Lung (tissue), 12 donors: ENCODE data around the gene NUDT1. TPM values are rescaled to one million over a fixed set of nuclear protein-coding genes. Genes with fewer than 3 reads are reported as not detected.

Source experiments
- ATAC-seq: fragments of 200-7000 bp; cut with Tn5 transposase; one replicate; pipeline ENCODE4 v1.9.1; 2020; ENCODE audit warnings: moderate number of reproducible peaks; ENCODE audit not compliant: insufficient read depth, low FRiP score
- DNase-seq, 3 donors: peaks; one replicate each; pipeline ENCODE4 v3.0.0-alpha.2; 2013 to 2017
- H3K27ac ChIP-seq, 2 donors: one replicate each; pipeline ENCODE4 v1.5.1; 2013; ENCODE audit warnings: mild to moderate bottlenecking in 2 of 2, moderate library complexity in 2 of 2, control low read depth in 1 of 2, inconsistent platforms in 1 of 2, low read depth in 1 of 2, low read length in 1 of 2
- H3K27me3 ChIP-seq, 3 donors: one replicate each; pipeline ENCODE4 v1.5.1; 2013; ENCODE audit warnings: low read length in 2 of 3; ENCODE audit not compliant: control insufficient read depth in 3 of 3, insufficient read depth in 3 of 3
- H3K36me3 ChIP-seq, 4 donors: one replicate each; pipeline ENCODE4 v1.5.1; 2013; ENCODE audit warnings: low read length in 4 of 4, mild to moderate bottlenecking in 1 of 4, moderate library complexity in 1 of 4; ENCODE audit not compliant: control insufficient read depth in 4 of 4, insufficient read depth in 4 of 4
- H3K4me1 ChIP-seq, 5 donors: one replicate each; pipeline ENCODE4 v1.5.1; 2013; ENCODE audit warnings: low read length in 5 of 5, mild to moderate bottlenecking in 2 of 5, moderate library complexity in 1 of 5; ENCODE audit not compliant: control insufficient read depth in 5 of 5, insufficient read depth in 5 of 5
- H3K4me3 ChIP-seq: one replicate; pipeline ENCODE4 v1.5.1; 2013; ENCODE audit warnings: mild to moderate bottlenecking, control low read depth, moderate library complexity
- H3K9ac ChIP-seq, 2 donors: one replicate each; pipeline ENCODE4 v1.5.1; 2013; ENCODE audit warnings: low read length in 2 of 2, control low read depth in 1 of 2; ENCODE audit not compliant: insufficient read depth in 1 of 2
- H3K9me3 ChIP-seq, 4 donors: one replicate each; pipeline ENCODE4 v1.5.1; 2013; ENCODE audit warnings: low read length in 3 of 4, mild to moderate bottlenecking in 1 of 4, moderate library complexity in 1 of 4; ENCODE audit not compliant: control insufficient read depth in 4 of 4, insufficient read depth in 3 of 4
- WGBS, 2 donors: extraction: QIAGEN DNeasy Blood & Tissue Kit; methylation state at CpG; one replicate each; pipeline ENCODE4 v1.1.7; 2013; 5-methylcytosine and 5-hydroxymethylcytosine counted together
- polyA plus RNA-seq, 2 donors: library from polyadenylated mRNA; stranded (reverse); fragments of 200-250 nt; gene quantifications; one replicate each; pipeline ENCODE4 v1.2.1, GENCODE V29; 2013
- total RNA-seq, 2 donors: library from RNA; depleted of rRNA in 1 of 2; stranded (reverse); fragments of >200 nt in 1 of 2; gene quantifications; one replicate each; pipeline ENCODE4 v1.2.1, GENCODE V29; 2014 to 2021
- TF ChIP-seq, protein P1 (sequence below): IDR thresholded peaks from 2 replicates; pipeline ENCODE4 v1.5.1; 2012; ENCODE audit warnings: mild to moderate bottlenecking; ENCODE audit errors: control extremely low read depth, extremely low read depth
- donor health status: control.
- donor health status: control.
- donor health status: Bipolar disorder and iron deficiency.
- donor health status: healthy.
- donor health status: DM: yes; HTN: yes; CAD: no.

NUDT1 gene
- total and polyA plus RNA-seq, 4 donors: 9.3 to 24.7 (median 18.5) TPM

DNA sequence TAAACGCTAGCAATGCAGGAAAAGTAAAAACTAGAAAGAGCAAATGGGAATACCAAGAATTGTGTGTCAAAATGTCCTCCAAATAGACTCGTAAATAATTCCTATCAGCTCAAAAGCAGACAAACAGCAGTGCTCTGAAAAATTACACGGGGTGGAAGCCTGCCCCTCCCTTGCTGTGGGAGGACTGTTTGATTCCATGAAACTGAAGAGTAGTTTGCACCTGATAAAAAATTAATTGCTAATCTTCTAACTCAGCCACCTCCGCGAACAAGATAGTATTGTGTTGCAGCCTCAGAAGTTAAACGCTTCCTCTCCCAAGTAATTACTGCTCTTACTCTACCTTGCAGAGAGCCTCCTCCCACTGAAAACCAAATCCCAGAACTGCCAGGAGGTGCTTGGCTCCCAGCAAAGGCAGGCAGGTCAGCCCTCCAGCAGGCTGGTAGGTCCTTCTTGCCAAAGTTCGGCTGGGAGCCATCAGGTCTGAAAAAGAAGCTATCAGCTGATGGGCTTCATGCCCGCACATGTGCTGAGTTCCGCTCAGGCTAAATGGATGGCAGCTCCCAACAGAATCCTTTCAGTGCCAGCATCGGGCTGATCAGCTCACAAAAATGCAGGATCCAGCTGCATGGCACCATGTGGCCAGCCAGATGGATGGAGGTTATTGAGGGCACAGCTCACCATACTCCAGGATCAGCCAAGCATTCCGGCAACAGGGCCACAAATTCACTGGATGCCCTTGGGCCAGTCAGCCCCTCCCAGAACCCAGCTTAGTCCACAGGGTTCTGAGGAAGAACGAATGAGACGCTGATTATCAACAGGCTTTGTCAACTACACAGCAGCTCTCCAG lies 46.4 kb upstream of the NUDT1 start:
- no peak overlapping the region for H3K4me3 ChIP-seq
- no peak overlapping the region for H3K27ac ChIP-seq
- H3K4me1 ChIP-seq: no peaks in the 10 kb centered on the region
- peaks cover 0 to 28% (median 14%) of the 10 kb centered on the region in 4 donors for H3K36me3 ChIP-seq
- 95 to 96% methylated on average over 13 of the region's 13 CpGs for WGBS, 2 donors
- peaks cover 0 to 4% (median 0%) of the 10 kb centered on the region in 4 donors for H3K9me3 ChIP-seq
- no peak overlapping the region for H3K9ac ChIP-seq
- DNase-seq: peak in 1 of 3 donors; percentile 11
- no peaks in the 10 kb centered on the region for H3K27me3 ChIP-seq
- TF ChIP-seq, protein P1, sequence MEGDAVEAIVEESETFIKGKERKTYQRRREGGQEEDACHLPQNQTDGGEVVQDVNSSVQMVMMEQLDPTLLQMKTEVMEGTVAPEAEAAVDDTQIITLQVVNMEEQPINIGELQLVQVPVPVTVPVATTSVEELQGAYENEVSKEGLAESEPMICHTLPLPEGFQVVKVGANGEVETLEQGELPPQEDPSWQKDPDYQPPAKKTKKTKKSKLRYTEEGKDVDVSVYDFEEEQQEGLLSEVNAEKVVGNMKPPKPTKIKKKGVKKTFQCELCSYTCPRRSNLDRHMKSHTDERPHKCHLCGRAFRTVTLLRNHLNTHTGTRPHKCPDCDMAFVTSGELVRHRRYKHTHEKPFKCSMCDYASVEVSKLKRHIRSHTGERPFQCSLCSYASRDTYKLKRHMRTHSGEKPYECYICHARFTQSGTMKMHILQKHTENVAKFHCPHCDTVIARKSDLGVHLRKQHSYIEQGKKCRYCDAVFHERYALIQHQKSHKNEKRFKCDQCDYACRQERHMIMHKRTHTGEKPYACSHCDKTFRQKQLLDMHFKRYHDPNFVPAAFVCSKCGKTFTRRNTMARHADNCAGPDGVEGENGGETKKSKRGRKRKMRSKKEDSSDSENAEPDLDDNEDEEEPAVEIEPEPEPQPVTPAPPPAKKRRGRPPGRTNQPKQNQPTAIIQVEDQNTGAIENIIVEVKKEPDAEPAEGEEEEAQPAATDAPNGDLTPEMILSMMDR: no peak
- no peak for ATAC-seq

DNA sequence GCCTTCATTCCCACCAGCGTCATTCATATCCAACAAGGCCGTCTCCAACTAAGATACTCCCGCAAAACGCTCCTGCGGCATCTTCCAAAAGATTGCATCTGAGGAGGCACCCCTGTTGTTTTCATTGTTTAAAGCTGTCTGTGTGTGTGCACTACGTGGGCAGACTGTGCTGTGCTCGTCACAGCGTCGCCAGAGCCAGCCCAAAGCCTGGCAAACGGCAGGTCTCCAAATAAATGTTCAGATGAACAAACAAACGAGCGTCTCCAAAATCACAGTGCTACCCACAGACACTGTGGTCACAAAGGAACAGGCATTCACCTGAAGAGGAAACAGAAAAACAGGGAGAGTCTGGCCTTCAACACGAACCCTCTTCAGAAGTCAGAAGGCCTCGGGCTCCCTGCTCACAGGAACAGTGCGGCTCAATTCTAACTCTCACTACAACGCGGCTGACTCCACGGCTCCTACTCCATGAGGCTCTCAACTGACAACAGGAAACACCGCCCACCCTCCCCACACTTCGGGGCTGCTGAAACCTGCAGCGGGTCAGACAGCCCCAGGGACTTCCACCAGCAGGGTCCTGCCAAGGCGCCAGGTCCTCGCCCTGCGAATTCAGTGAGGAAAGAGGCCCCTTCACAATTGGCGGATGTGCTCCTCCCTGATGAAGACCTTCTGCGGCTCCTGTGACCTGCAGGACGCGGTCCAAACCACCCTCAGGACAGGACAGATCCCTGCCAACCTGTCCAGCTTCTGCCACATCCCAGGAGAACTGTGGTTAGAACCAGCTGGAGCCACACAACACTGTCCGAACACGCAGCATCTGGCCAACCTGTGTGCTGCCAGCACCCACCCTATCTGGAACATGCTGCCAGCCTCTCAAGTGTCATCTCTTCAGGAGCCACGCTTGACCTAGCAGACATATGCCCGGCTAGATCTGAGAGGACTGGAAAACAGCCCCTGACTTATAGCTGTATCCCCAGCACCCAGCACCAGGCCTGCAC lies 45.3 kb upstream of the NUDT1 start:
- Histone ChIP-seq H3K36me3 (peaks cover 0 to 33% (median 14%) of the 10 kb centered on the region in 4 donors), H3K27ac (no peak overlapping the region), H3K4me1 (peaks cover 0 to 2% (median 0%) of the 10 kb centered on the region in 5 donors), H3K9me3 (peaks cover 0 to 4% (median 0%) of the 10 kb centered on the region in 4 donors), H3K27me3 (no peaks in the 10 kb centered on the region), H3K4me3 (no peak overlapping the region), H3K9ac (no peak overlapping the region)
- DNase-seq (no peak), ATAC-seq (no peak)
- WGBS, 2 donors: 85 to 91% methylated on average over 32 of the region's 32 CpGs
- TF ChIP-seq, protein P1: no peak

DNA sequence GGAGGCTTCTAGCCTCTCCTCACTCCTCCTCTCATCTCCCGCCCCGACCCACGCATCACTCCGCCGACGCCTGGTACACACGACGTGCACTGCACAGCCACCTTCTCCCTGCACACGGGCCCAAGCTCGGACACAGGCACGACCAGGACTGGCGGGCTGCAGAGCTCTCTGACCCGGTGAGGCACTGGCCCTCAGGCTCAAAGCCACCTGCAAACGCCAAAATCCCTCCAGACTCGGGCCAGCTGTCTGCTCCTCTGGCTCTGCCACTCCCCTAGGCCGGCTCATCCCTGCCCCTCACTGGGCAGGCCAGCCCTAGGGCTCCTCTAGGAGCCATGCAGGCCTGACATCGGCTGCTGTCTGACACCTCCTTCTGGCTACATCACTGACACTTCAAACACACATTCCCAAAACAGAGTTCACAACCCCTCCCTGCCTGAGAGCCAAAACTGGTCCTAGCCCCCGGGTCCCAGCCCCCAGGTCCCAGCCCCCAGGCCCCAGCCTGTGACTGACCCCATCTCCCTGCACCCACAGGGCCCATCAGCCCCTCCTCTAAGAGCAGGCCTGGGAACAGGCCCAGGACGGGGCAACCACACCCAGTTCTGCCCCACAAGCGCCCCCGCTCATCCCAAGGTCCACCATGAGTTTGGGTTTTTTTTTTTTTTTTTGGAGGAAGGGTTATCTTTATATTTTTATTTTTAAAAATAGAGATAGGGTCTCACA lies 44.4 kb upstream of the NUDT1 start:
- WGBS, 2 donors: 91 to 92% methylated on average over 21 of the region's 21 CpGs

More for the DNA sequence above, 44.4 kb upstream of the NUDT1 start:
- H3K4me1 ChIP-seq: peaks cover 0 to 4% (median 0%) of the 10 kb centered on the region in 5 donors
- H3K27me3 ChIP-seq: no peaks in the 10 kb centered on the region
- H3K9me3 ChIP-seq: peaks cover 0 to 4% (median 0%) of the 10 kb centered on the region in 4 donors
- peak in 1 of 3 donors; percentile 7 for DNase-seq
- TF ChIP-seq, protein P1: no peak
- H3K9ac ChIP-seq: no peak overlapping the region
- no peak overlapping the region for H3K27ac ChIP-seq
- H3K4me3 ChIP-seq: no peak overlapping the region
- H3K36me3 ChIP-seq: peaks cover 0 to 41% (median 14%) of the 10 kb centered on the region in 4 donors
- no peak for ATAC-seq
